Fibroblast of lung (primary cell): ENCODE measurements around the gene CACTIN.

Source experiments
- EZH2 ChIP-seq: IDR thresholded peaks from 2 replicates; pipeline ENCODE4 v1.5.1; 2012; ENCODE audit warnings: low read length, control low read depth, mild to moderate bottlenecking; ENCODE audit errors: missing control alignments
- TF ChIP-seq, protein P1 (sequence below), 2 donors: IDR thresholded peaks in 1 of 2; conservative IDR thresholded peaks in 1 of 2; 1 replicate in 1 of 2; 2 replicates in 1 of 2; pipeline ENCODE4 v1.5.1; 2011 to 2012; ENCODE audit warnings: low read length in 2 of 2, control low read depth in 1 of 2, inconsistent platforms in 1 of 2, low read depth in 1 of 2, mild to moderate bottlenecking in 1 of 2

- TF ChIP-seq, protein P1, sequence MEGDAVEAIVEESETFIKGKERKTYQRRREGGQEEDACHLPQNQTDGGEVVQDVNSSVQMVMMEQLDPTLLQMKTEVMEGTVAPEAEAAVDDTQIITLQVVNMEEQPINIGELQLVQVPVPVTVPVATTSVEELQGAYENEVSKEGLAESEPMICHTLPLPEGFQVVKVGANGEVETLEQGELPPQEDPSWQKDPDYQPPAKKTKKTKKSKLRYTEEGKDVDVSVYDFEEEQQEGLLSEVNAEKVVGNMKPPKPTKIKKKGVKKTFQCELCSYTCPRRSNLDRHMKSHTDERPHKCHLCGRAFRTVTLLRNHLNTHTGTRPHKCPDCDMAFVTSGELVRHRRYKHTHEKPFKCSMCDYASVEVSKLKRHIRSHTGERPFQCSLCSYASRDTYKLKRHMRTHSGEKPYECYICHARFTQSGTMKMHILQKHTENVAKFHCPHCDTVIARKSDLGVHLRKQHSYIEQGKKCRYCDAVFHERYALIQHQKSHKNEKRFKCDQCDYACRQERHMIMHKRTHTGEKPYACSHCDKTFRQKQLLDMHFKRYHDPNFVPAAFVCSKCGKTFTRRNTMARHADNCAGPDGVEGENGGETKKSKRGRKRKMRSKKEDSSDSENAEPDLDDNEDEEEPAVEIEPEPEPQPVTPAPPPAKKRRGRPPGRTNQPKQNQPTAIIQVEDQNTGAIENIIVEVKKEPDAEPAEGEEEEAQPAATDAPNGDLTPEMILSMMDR (conservative IDR thresholded peaks at IDR 0.05 in 1 of 2, IDR thresholded peaks at IDR 0.05 in 1 of 2; ENCODE audit: low read depth in 1 of 2, low read length in 2 of 2): no peak
- TF ChIP-seq EZH2: no peak
These were observed 9.9 kb upstream of the CACTIN start for GRCh38 chr19:3636506-3636905.
